Gastrocnemius medialis (tissue), 4 donors: Measurements from ENCODE around the gene LIPT2. TPM values are rescaled to one million over a fixed set of nuclear protein-coding genes. Genes with fewer than 3 reads are reported as not detected.
"Not testable (repeated sequence)": the region's sequence is repeated elsewhere in the genome, so short reads cannot be mapped to it uniquely, and the experiment has no call there.

ENCODE experiments used
- ATAC-seq, 2 donors: fragments of 150-250 bp; one replicate each; pipeline ENCODE4 v1.9.1; 2016
- DNase-seq, 2 donors: peaks; one replicate each; pipeline ENCODE4 v3.0.0-alpha.2; 2019
- H3K27ac ChIP-seq, 4 donors: fragments of 200-600 bp; sonication (generic); 1 replicate in 1 of 4; 2 replicates in 3 of 4; pipeline ENCODE4 v1.5.1; 2016 to 2018; ENCODE audit warnings: mild to moderate bottlenecking in 2 of 4, moderate library complexity in 1 of 4
- H3K27me3 ChIP-seq, 3 donors: fragments of 200-600 bp; sonication (generic) in 2 of 3; 1 replicate in 1 of 3; 2 replicates in 2 of 3; pipeline versions ENCODE4 v1.5.1 to v1.6.0; 2016 to 2019; ENCODE audit warnings: mild to moderate bottlenecking in 1 of 3, moderate library complexity in 1 of 3
- H3K36me3 ChIP-seq, 2 donors: fragments of 200-600 bp; sonication (generic) in 1 of 2; one replicate each; pipeline ENCODE4 v1.5.1; 2017 to 2018
- H3K4me1 ChIP-seq, 2 donors: fragments of 200-600 bp; sonication (generic) in 1 of 2; one replicate each; pipeline ENCODE4 v1.5.1; 2016 to 2017; ENCODE audit warnings: mild to moderate bottlenecking in 2 of 2
- H3K4me3 ChIP-seq, 4 donors: fragments of 200-600 bp; sonication (generic) in 3 of 4; 1 replicate in 1 of 4; 2 replicates in 3 of 4; pipeline ENCODE4 v1.5.1; 2016 to 2019; ENCODE audit warnings: mild to moderate bottlenecking in 2 of 4
- H3K9me3 ChIP-seq, 3 donors: fragments of 200-600 bp; sonication (generic) in 2 of 3; 1 replicate in 1 of 3; 2 replicates in 2 of 3; pipeline ENCODE4 v1.5.1; 2016 to 2019
- CTCF ChIP-seq, 5 experiments: fragments of 450-650 bp in 3 of 5; fragments of 200-600 bp in 2 of 5; sonication (generic) in 2 of 5; IDR thresholded peaks in 4 of 5; conservative IDR thresholded peaks in 1 of 5; 1 replicate in 4 of 5; 2 replicates in 1 of 5; pipeline ENCODE4 v1.5.1; 2016 to 2019; ENCODE audit warnings: antibody characterized with exemption in 5 of 5, mild to moderate bottlenecking in 3 of 5, moderate library complexity in 3 of 5
- POLR2A ChIP-seq, 2 donors: fragments of 450-650 bp; IDR thresholded peaks; one replicate each; pipeline ENCODE4 v1.6.1; 2017; ENCODE audit warnings: antibody characterized with exemption in 2 of 2, mild to moderate bottlenecking in 2 of 2, moderate library complexity in 2 of 2
- in situ Hi-C, 4 donors: fragments of 200-750 bp; cut with MboI; loops; one replicate each; pipeline versions ENCODE4 v1.15.0 to v1.8.0; 2017; ENCODE audit warnings: low sequenced_read_pairs in 4 of 4
- intact Hi-C: fragments of 100-400 bp; cut with DNase I; formaldehyde crosslinking; loops from one replicate; pipeline ENCODE4 v1.15.1; 2023; ENCODE audit warnings: low total_unique reads
- total RNA-seq, 4 donors: library from RNA; depleted of rRNA; stranded (reverse); fragments of >200 nt; gene quantifications; one replicate each; pipeline versions ENCODE4 v1.1.0 to v1.2.3, GENCODE V29; 2016

LIPT2 gene
- total RNA-seq, 4 donors from 2014 or later = 3.5 to 11.2 (median 8.3) TPM

GRCh38 chr11:74535371-74536160 is 42.0 kb upstream of the LIPT2 start:
- intact Hi-C loops (no loop called here), in situ Hi-C loops (no loop called here)
- ATAC-seq = no peak
- DNase-seq = no peak
- Histone ChIP-seq H3K9me3 (no peaks in the 10 kb centered on the region), H3K27ac (no peak overlapping the region), H3K4me3 (no peak overlapping the region), H3K36me3 (no peaks in the 10 kb centered on the region), H3K4me1 (no peaks in the 10 kb centered on the region), H3K27me3 (no peaks in the 10 kb centered on the region)
- TF ChIP-seq POLR2A (IDR thresholded peaks at IDR 0.05) (no peak), CTCF (IDR thresholded peaks at IDR 0.05 in 4 of 5, conservative IDR thresholded peaks at IDR 0.05 in 1 of 5) (no peak)

DNA sequence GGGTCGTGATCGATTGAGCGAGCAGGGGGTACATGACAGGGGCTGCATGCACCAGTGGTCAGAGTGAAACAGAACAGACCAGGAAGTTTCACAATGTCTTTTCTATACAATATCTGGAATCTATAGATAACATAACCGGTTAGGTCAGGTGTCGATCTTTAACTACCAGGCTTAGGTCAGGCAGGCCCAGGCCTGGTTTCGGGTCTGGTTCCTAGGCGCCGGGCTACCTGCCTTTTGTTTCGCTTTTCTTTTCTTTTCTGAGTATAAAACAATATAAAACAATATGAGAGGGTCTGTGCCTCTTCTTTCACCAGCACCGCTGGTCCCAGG is 41.4 kb upstream of the LIPT2 start:
- in situ Hi-C loops, H3K27me3 ChIP-seq, H3K4me3 ChIP-seq, H3K36me3 ChIP-seq, H3K27ac ChIP-seq, H3K4me1 ChIP-seq, H3K9me3 ChIP-seq, DNase-seq, ATAC-seq, intact Hi-C loops: not testable (repeated sequence)

DNA sequence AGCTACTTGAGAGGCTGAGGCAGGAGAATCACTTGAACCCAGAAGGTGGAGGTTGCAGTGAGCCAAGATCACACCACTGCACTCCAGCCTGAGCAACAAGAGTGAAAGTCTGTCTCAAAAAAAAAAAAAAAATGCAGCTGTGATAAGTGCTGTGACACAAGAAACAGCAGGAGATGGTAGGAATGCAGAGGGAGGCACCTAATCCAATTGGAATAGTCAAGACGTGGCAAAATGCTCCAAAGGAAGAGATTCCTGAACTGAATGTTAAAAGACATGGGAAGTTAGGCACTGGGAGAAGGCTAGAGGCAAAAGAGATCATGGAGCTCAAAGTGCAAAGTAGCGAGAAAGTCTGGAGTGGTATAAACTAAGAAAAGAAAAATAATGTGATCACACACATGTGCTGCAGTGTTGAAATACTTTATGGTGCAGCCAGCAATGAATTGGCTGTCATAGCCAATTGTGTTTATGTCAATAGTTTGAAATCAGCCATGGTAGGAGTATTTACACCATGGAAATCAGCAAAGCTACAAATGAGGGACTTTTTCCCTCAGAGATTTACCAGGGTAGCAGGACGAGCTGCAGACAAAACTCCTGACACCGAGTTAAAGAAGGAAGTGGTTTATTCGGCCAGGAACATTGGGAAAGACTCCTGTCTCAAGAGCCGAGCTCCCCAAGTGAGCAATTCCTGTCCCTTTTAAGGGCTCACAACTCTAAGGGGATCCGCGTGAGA is 40.9 kb upstream of the LIPT2 start:
- no peaks in the 10 kb centered on the region for H3K27me3 ChIP-seq
- no peak overlapping the region for H3K4me3 ChIP-seq
- no peaks in the 10 kb centered on the region for H3K4me1 ChIP-seq
- H3K9me3 ChIP-seq = no peaks in the 10 kb centered on the region
- DNase-seq (no peak), ATAC-seq (no peak)
- in situ Hi-C loops (no loop called here), intact Hi-C loops (no loop called here)
- TF ChIP-seq POLR2A (IDR thresholded peaks at IDR 0.05) (no peak), CTCF (IDR thresholded peaks at IDR 0.05 in 4 of 5, conservative IDR thresholded peaks at IDR 0.05 in 1 of 5) (no peak)
- no peaks in the 10 kb centered on the region for H3K36me3 ChIP-seq
- no peak overlapping the region for H3K27ac ChIP-seq

- Histone ChIP-seq H3K4me3 (no peak overlapping the region), H3K27ac (no peak overlapping the region), H3K27me3 (no peaks in the 10 kb centered on the region), H3K36me3 (no peaks in the 10 kb centered on the region), H3K4me1 (no peaks in the 10 kb centered on the region), H3K9me3 (no peaks in the 10 kb centered on the region)
- in situ Hi-C loops (no loop called here), intact Hi-C loops (no loop called here)
- DNase-seq (no peak), ATAC-seq (no peak)
- TF ChIP-seq POLR2A (IDR thresholded peaks at IDR 0.05) = no peak
- TF ChIP-seq CTCF (IDR thresholded peaks at IDR 0.05 in 4 of 5, conservative IDR thresholded peaks at IDR 0.05 in 1 of 5) = no peak
Observed at GRCh38 chr11:74533421-74533820, 39.9 kb upstream of the LIPT2 start.

DNA sequence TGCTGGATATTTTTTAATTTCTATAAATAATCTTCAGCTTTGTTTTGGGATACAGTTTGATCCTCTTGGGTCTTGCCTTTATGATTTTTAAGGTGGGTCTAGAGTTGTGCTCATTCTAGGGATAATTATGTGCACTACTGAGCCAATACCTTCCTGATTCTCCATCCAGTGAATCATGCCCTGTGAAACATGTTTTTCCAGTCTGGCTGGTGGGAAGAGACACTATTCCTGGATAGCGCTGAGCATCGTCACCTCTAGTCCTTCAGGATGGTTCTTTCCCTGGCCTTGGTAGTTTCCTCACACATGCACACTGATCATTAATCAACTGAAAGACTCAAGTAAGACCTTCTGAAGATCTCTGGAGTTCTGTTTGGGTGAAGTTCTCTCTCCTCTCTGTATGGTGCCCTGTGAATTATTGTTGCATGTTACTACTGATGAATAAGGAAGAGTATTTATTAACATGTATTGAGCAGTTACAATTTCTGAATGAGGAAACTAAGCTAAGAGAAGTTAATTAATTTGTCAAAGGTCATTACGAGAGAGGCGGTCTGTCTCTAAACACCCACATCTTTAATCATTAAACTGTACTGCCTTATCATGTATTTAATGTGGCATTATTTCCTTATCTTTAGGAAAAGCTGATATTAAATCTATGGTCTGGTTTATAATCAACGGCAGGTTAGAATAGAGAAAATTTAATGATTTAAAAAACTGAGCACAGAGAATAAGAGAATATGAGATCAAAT is 39.1 kb upstream of the LIPT2 start:
- intact Hi-C loops (no loop called here), in situ Hi-C loops (no loop called here)
- ATAC-seq = no peak
- Histone ChIP-seq H3K9me3 (no peaks in the 10 kb centered on the region), H3K4me1 (no peaks in the 10 kb centered on the region), H3K27me3 (no peaks in the 10 kb centered on the region), H3K36me3 (no peaks in the 10 kb centered on the region), H3K27ac (no peak overlapping the region), H3K4me3 (no peak overlapping the region)
- TF ChIP-seq CTCF (IDR thresholded peaks at IDR 0.05 in 4 of 5, conservative IDR thresholded peaks at IDR 0.05 in 1 of 5) (no peak), POLR2A (IDR thresholded peaks at IDR 0.05) (no peak)
- no peak for DNase-seq
